Keratinocyte (primary cell): ENCODE results near the gene HCFC1. TPM values are rescaled to one million over a fixed set of nuclear protein-coding genes. Genes with fewer than 3 reads are reported as not detected.

Experiments
- DNase-seq: peaks from one replicate; pipeline ENCODE4 v3.0.0-alpha.2; 2011; ENCODE audit warnings: low read depth, missing footprints, low spot score
- FAIRE-seq: peaks from 2 replicates; lab custom pipeline; 2011; peaks lifted over from hg19 to GRCh38; lab: Jason Lieb, UNC
- H2AFZ ChIP-seq: 2 replicates; pipeline ENCODE4 v1.6.0; 2012; ENCODE audit warnings: low read length, control low read depth, inconsistent platforms; ENCODE audit not compliant: control insufficient read depth
- H3K27ac ChIP-seq: 2 replicates; pipeline ENCODE4 v1.5.1; 2011; ENCODE audit warnings: low read length; ENCODE audit not compliant: control insufficient read depth, insufficient read depth
- H3K27me3 ChIP-seq: 3 replicates; pipeline ENCODE4 v1.6.0; 2011; ENCODE audit warnings: low read length; ENCODE audit not compliant: control insufficient read depth, insufficient read depth; ENCODE audit errors: extremely low read depth
- H3K36me3 ChIP-seq, 2 experiments: 2 replicates in 1 of 2; 3 replicates in 1 of 2; pipeline ENCODE4 v1.5.1; 2011; ENCODE audit warnings: low read length in 2 of 2, mild to moderate bottlenecking in 1 of 2; ENCODE audit not compliant: control insufficient read depth in 2 of 2, insufficient read depth in 2 of 2; ENCODE audit errors: extremely low read depth in 1 of 2
- H3K4me1 ChIP-seq: 3 replicates; pipeline ENCODE4 v1.5.1; 2011; ENCODE audit warnings: low read length; ENCODE audit not compliant: control insufficient read depth, insufficient read depth; ENCODE audit errors: extremely low read depth
- H3K4me2 ChIP-seq: 3 replicates; pipeline ENCODE4 v1.6.0; 2011; ENCODE audit warnings: low read depth, low read length; ENCODE audit not compliant: control insufficient read depth, insufficient read depth; ENCODE audit errors: extremely low read depth
- H3K4me3 ChIP-seq, 3 experiments: fragments of 200-600 bp in 1 of 3; sonication (generic) in 1 of 3; 2 replicates in 2 of 3; 3 replicates in 1 of 3; pipeline ENCODE4 v1.5.1; 2011 to 2016; ENCODE audit warnings: low read length in 3 of 3, mild to moderate bottlenecking in 3 of 3, control low read depth in 2 of 3, inconsistent platforms in 1 of 3, low read depth in 1 of 3, mixed read lengths in 1 of 3, mixed run types in 1 of 3, moderate library complexity in 1 of 3; ENCODE audit not compliant: control insufficient read depth in 2 of 3, insufficient read depth in 2 of 3; ENCODE audit errors: extremely low read depth in 1 of 3
- H3K79me2 ChIP-seq: 2 replicates; pipeline ENCODE4 v1.6.0; 2012; ENCODE audit warnings: low read length; ENCODE audit not compliant: control insufficient read depth, insufficient read depth
- H3K9ac ChIP-seq: 3 replicates; pipeline ENCODE4 v1.6.0; 2011; ENCODE audit warnings: low read length; ENCODE audit not compliant: control insufficient read depth, insufficient read depth; ENCODE audit errors: extremely low read depth
- H3K9me1 ChIP-seq: 3 replicates; pipeline ENCODE4 v1.6.0; 2011; ENCODE audit warnings: low read length; ENCODE audit not compliant: control insufficient read depth, insufficient read depth; ENCODE audit errors: extremely low read depth
- H3K9me3 ChIP-seq: 2 replicates; pipeline ENCODE4 v1.5.1; 2012; ENCODE audit warnings: low read depth, low read length; ENCODE audit not compliant: control insufficient read depth
- H4K20me1 ChIP-seq: 3 replicates; pipeline ENCODE4 v1.6.0; 2011; ENCODE audit warnings: low read length; ENCODE audit not compliant: control insufficient read depth, insufficient read depth; ENCODE audit errors: extremely low read depth
- CTCF ChIP-seq, 3 experiments: IDR thresholded peaks in 1 of 3; conservative IDR thresholded peaks in 1 of 3; optimal IDR thresholded peaks in 1 of 3; 2 replicates in 2 of 3; 3 replicates in 1 of 3; pipeline versions ENCODE3 to v1.5.1; 2011; ENCODE audit warnings: low read length in 3 of 3, mild to moderate bottlenecking in 3 of 3, moderate library complexity in 2 of 3, control low read depth in 1 of 3, inconsistent platforms in 1 of 3; ENCODE audit not compliant: insufficient read depth in 2 of 3; ENCODE audit errors: extremely low read depth in 1 of 3
- EZH2 ChIP-seq: IDR thresholded peaks from one replicate; pipeline ENCODE4 v1.6.1; 2012; ENCODE audit warnings: inconsistent platforms, mild to moderate bottlenecking, low read length, moderate library complexity
- dilution Hi-C: fragments of 300-500 bp; cut with MboI; formaldehyde crosslinking; loops from one replicate; pipeline ENCODE4 v1.7.0; 2020; ENCODE audit warnings: low sequenced_read_pairs; ENCODE audit not compliant: extremely low pct_ligation_motif_present
- polyA plus RNA-seq, 5 experiments: library from polyadenylated mRNA; depleted of rRNA in 3 of 5; stranded (reverse) in 3 of 5; stranded (forward) in 1 of 5; unstranded in 1 of 5; fragments of >200 nt; gene quantifications; 1 replicate in 1 of 5; 2 replicates in 3 of 5; 3 replicates in 1 of 5; pipeline versions ENCODE4 v1.2.1 to v1.2.3, GENCODE V29; 2011 to 2012; ENCODE audit warnings: missing spikeins in 2 of 5, low read depth in 1 of 5, low replicate concordance in 1 of 5

The HCFC1 gene
- polyA plus RNA-seq, 1 donor (not counting 4 experiments of a cell fraction or from before 2014, with no cell fraction given), result 2.7 TPM

- FAIRE-seq (no peak), DNase-seq (no peak)
- Histone ChIP-seq H3K36me3 (no peaks in the 10 kb centered on the region), H4K20me1 (no peaks in the 10 kb centered on the region), H3K4me1 (no peaks in the 10 kb centered on the region), H2AFZ (no peak overlapping the region), H3K9ac (no peak overlapping the region), H3K27ac (no peak overlapping the region), H3K27me3 (no peaks in the 10 kb centered on the region), H3K9me1 (no peaks in the 10 kb centered on the region), H3K4me2 (no peak overlapping the region), H3K9me3 (no peaks in the 10 kb centered on the region), H3K79me2 (no peaks in the 10 kb centered on the region), H3K4me3 (no peak overlapping the region)
- dilution Hi-C loops, result no loop called here
- no peak for TF ChIP-seq CTCF (optimal IDR thresholded peaks at IDR 0.05 in 1 of 3, IDR thresholded peaks at IDR 0.05 in 1 of 3, conservative IDR thresholded peaks at IDR 0.05 in 1 of 3; ENCODE audit: extremely low read depth in 1 of 3, insufficient read depth in 2 of 3, low read length in 3 of 3)
- TF ChIP-seq EZH2, result no peak
These were observed 22.4 kb upstream of the HCFC1 start for GRCh38 chrX:153993978-153994377.

- Histone ChIP-seq H2AFZ (no peak overlapping the region), H3K4me2 (no peak overlapping the region), H3K4me1 (no peaks in the 10 kb centered on the region), H4K20me1 (no peaks in the 10 kb centered on the region), H3K9me3 (no peaks in the 10 kb centered on the region), H3K4me3 (no peak overlapping the region), H3K36me3 (no peaks in the 10 kb centered on the region), H3K79me2 (no peaks in the 10 kb centered on the region), H3K27me3 (no peaks in the 10 kb centered on the region), H3K9ac (no peak overlapping the region), H3K27ac (no peak overlapping the region), H3K9me1 (no peaks in the 10 kb centered on the region)
- TF ChIP-seq CTCF (optimal IDR thresholded peaks at IDR 0.05 in 1 of 3, IDR thresholded peaks at IDR 0.05 in 1 of 3, conservative IDR thresholded peaks at IDR 0.05 in 1 of 3; ENCODE audit: extremely low read depth in 1 of 3, insufficient read depth in 2 of 3, low read length in 3 of 3), result no peak
- TF ChIP-seq EZH2, result no peak
- FAIRE-seq, result no peak
- no peak for DNase-seq
- dilution Hi-C loops, result no loop called here
These were observed 21.5 kb upstream of the HCFC1 start for GRCh38 chrX:153993079-153993478.
